HG02938 (cell line): ENCODE data around the gene FMN2.

Experiments used
- ATAC-seq: cut with Tn5 transposase; IDR thresholded peaks from one replicate; pipeline ENCODE4 v1.9.1; 2021; ENCODE audit warnings: mild to moderate bottlenecking, moderate library complexity; ENCODE audit not compliant: unreplicated experiment

Gene FMN2

DNA sequence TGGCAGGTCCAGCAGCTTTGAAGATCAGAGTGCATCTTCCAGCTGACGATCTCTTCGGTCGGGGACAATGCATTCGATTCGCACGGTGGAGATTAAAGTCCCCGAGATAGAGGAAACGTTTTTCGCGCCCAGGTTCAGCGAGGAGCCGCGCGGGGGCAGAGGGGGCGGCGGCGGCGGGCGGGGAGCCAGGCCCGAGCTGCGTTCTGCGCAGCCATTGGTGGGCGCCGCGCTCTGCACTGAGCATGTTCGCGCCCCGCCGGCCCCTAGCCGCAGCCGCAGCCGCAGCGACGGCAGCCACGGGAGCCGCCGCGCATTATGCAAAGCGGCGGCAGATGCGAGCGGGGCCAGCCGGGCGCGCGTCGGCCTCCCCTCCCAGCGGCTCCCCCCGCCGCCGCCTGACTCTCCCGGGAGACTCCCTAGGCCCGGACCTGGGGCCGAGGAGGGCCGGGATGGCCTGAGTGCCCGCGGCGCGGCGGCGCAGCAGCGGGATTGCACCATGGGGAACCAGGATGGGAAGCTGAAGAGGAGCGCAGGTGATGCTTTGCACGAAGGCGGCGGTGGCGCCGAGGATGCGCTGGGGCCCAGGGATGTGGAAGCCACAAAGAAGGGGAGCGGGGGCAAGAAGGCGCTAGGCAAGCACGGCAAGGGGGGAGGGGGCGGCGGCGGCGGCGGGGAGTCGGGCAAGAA lies at the start of gene FMN2:
Gene FMN2 (plus strand): TSS at position 270 of the 687 bp plus-strand sequence. CDS start 227 bp downstream, at position 497.
- ATAC-seq, result no peak

GRCh38 chr1:240044620-240045019 lies 47.1 kb upstream of the FMN2 start:
- no peak for ATAC-seq

DNA sequence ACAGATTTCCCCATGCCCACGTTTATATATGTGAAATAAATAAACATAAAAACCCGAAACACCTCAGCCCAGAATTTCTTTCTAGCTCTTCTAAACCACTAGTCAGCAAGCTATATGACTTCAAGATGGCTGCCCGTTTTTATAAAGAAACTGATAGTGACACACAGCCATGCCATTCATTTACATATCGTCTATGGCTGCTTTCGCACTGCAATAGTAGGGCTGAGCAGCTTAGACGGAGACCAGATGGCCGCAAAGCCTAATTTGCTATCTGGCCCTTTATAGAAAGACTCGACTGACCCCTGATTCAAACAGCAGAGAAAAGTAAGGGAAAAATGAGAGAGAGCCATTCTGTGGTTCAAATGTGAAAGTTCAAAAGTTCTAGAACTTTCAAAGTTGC lies 45.7 kb upstream of the FMN2 start:
- ATAC-seq, result no peak

DNA sequence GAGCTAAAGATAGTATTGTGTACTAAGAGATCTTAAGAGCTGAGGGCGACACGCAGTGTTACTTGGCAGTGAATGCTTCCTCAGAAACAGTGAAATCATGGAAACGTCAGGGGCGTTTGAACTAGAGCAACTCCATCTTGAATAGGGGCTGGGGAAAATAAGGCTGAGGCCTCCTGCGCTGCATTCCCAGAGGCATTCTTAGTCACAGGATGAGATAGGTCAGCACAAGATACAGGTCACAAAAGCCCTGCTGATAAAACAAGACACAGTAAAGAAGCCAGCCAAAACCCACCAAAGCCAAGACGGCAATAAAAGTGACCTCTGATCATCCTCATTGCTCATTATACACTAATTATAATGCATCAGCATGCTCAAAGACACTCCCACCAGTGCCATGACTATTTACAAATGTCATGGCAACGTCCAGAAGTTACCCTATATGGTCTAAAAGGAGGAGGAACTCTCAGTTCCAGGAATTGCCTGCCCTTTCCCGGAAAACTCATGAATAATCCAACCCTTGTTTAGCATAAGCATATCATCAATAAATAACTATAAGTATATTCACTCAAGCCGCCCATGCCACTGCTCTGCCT lies 37.5 kb upstream of the FMN2 start:
- no peak for ATAC-seq

DNA sequence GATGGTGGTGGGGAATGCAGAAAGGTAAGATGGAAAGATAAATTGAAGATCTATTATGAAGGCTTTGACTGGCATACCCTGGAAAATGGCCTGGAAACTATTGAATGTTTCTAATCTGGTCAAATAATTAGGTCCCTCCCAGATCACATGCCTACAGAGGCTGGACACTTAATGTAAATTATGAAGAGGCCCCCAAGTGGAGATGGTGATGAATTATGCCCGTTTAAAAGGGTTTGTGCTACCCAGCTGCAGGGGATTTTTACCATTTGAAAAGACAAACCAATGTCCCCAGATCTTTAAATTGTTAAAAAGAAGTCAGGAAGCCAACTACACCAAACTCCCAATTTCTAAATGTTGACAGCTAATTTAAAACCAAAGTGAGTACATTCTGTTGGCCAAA lies 35.7 kb upstream of the FMN2 start:
- ATAC-seq, result no peak

GRCh38 chr1:240056350-240056749 lies 35.3 kb upstream of the FMN2 start:
- ATAC-seq, result no peak

GRCh38 chr1:240058049-240058448 lies 33.6 kb upstream of the FMN2 start:
- no peak for ATAC-seq

DNA sequence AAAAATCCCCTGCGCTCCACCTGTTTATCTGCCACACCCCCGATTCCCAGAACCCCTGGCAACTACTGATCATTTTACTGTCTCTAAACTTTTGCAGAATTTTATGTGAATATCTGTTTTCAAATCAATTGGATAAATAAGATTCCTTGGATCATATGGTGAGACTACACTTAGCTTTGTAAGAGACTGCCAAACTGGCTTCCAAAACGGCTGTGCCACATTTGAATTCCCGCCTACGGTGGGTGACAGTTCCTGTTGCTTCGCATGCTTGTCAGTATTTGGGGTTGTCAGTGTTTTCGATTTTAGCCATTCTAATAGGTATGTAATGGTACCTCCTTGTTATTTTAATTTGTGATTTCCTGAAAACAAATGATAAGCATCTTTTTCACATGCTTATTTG lies 22.7 kb upstream of the FMN2 start:
- ATAC-seq, result no peak

GRCh38 chr1:240070188-240070587 lies 21.5 kb upstream of the FMN2 start:
- no peak for ATAC-seq

DNA sequence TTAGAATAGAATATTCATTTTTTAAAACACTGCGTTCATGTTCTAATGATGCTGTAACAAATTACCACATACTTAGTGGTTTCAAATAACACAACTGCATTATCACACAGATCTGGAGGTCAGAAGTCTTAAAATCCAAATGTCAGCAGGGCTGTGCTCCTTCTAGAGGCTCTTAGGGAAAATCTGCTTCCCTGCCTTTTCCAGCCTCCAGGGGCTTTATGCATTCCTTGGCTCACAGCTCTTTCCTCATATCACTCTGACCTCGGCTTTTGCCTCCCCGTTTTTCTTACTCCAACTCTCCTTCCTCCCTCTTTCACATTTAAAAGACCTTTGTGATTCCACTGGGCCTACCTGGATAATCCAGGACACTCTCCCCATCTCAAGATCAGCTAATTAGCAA lies 18.6 kb upstream of the FMN2 start:
- ATAC-seq, result no peak

DNA sequence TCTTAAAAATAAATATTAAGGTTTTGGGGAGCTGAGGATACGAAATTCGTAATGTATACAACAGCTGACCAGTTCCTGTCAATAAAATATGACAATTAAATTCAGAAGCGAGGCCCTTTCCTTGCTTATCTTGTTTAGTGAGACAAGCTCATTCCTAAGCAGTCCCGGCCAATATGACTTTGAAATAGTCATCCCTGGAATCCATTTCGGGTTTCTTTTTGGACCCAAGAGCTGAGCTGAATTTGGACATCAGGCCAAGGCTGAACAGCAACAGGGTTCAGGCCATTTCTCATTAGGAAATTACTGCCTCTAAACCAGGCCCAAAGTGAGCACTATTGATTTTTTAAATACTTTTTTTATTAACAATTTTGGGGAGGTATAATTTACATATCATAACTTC lies 17.3 kb upstream of the FMN2 start:
- no peak for ATAC-seq

DNA sequence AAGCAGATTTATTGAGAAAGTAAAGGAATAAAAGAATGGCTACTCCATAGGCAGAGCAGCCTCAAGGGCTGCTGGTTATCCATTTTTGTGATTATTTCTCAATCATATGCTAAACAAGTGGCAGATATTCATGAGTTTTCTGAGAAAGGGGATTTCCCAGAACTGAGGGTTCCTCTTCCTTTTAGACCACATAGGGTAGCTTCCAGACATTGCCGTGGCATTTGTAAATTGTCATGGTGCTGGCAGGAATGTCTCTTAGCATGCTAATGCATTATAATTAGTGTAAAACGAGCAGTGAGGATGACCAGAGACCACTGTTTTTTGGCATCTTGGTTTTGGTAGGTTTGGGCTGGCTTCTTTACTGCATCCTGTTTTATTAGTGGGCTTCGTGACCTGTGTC lies 16.8 kb upstream of the FMN2 start:
- no peak for ATAC-seq

DNA sequence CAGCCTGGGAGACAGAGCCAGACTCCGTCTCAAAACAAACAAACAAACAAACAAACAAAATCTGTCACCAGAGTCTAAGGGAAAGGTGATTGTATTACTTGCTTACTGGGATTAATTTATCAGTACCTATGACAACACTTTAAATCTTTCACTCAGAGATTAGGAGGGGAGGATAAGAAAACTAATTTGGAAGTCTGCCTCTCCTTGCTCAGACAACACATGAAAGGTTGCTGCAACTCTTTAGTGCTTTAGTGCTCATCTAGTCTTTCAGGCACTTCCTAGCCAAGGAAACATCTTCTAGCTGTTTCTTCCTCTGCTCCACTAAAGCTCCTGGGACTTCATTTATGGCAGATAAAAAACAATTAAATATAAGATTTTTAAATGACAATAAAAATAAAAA lies 7.3 kb upstream of the FMN2 start:
- no peak for ATAC-seq

GRCh38 chr1:240084749-240085148 lies 6.9 kb upstream of the FMN2 start:
- no peak for ATAC-seq

GRCh38 chr1:240086726-240087125 lies 5.0 kb upstream of the FMN2 start:
- ATAC-seq, result no peak

DNA sequence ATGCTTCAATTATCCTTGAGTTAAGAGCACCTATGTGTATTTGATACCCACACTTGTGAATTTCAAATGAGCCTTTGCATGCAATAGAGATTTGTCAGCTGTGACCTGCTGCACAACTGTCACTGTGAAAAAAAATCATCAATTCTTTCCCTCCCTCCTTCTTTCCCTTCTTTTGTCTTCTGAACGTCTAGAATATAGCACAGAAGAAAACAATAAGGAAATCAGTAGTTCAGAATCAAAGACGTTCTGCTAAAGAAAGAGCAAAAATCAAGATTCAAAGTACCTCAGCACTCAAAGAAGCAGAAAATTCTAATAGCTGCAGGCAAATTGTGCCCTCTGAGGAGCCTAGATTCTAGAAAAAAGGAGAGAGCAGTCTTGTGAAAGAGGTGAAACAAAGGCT lies 1.7 kb upstream of the FMN2 start:
- ATAC-seq, result no peak

- ATAC-seq, result no peak
These were observed 604 bp upstream of the FMN2 start for GRCh38 chr1:240090957-240091600.

DNA sequence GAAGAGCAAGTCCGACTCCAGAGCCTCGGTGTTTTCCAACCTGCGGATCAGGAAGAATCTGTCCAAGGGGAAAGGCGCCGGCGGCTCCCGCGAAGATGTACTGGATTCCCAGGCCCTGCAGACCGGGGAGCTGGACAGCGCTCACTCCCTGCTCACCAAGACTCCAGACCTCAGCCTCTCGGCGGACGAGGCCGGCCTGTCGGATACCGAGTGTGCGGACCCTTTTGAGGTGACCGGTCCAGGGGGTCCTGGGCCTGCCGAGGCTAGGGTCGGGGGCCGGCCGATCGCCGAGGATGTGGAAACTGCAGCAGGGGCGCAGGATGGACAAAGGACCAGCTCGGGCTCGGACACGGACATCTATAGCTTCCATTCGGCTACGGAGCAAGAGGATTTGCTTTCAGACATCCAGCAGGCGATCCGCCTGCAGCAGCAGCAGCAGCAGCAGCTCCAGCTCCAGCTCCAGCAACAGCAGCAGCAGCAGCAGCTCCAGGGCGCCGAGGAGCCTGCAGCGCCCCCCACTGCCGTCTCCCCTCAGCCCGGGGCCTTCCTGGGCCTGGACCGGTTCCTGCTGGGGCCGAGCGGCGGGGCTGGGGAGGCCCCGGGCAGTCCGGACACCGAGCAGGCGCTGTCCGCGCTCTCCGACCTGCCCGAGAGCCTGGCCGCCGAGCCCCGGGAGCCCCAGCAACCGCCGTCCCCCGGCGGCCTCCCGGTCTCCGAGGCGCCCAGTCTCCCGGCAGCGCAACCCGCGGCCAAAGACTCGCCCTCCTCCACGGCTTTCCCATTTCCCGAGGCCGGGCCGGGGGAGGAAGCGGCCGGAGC lies 827 bp downstream of the FMN2 start:
- no peak for ATAC-seq

DNA sequence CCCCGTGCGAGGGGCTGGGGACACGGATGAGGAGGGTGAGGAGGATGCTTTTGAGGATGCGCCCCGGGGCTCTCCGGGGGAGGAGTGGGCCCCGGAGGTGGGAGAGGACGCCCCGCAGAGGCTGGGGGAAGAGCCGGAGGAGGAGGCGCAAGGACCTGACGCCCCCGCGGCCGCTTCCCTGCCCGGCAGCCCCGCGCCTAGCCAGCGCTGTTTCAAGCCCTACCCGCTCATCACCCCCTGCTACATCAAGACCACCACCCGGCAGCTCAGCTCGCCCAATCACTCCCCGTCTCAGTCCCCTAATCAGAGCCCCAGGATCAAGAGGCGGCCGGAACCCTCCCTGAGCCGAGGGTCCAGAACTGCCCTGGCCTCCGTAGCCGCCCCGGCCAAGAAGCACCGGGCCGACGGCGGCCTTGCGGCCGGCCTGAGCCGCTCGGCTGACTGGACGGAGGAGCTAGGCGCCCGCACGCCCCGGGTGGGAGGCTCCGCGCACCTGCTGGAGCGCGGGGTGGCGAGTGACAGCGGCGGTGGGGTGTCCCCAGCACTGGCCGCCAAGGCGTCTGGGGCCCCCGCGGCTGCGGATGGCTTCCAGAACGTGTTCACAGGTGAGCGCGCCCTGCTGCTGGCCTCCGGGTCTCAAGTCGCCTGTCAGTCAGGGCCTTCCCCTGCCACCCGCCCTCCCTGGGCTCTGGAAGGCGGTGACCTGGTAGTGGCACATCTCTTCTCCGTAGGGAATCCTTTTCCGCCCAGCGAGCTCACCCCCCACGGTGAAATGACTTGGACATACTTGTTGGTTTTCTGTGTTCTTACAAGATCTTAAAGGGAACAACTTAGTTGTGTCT lies 1.7 kb downstream of the FMN2 start:
- ATAC-seq, result no peak

DNA sequence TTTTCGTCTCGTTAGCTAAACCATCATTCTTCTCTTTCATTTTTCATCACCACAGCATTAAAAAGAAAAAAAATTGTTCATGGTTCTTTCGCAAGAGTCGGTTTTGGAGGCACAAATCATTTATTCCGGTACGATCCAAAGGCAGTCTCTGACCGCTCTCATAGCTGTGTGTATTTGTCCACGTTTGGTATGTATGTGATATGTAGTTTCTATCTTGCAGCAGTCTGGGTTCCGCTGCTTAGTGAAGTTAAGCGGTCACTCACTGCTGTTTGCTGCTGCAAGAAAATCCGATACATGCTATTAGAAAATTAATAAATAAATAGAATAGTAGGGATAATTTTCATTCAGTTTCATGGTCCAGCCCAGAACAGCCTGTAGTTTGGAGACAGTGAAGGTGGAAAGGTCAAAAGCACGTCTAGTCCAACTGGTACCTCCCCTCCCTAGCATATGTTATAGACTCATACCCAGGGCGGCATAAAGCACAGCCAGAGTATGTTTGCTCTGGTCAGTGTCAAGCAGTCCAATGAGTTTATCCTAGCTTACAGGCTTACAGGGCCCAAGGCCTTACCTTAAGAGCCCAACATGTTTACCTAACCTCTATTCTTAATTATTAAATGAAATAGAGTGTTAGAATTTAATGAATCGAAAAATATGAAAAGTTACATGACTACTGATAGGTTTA lies 2.5 kb downstream of the FMN2 start:
- ATAC-seq, result no peak
